Gastrocnemius medialis (tissue), 4 donors: ENCODE measurements around the gene SERPINB10. TPM values are rescaled to one million over a fixed set of nuclear protein-coding genes. Genes with fewer than 3 reads are reported as not detected.
A peak's percentile ranks its signal among the peaks of the same experiment; 100 is the strongest.

Experiments
- ATAC-seq, 2 donors: fragments of 150-250 bp; one replicate each; pipeline ENCODE4 v1.9.1; 2016
- DNase-seq, 2 donors: peaks; one replicate each; pipeline ENCODE4 v3.0.0-alpha.2; 2019
- H3K27ac ChIP-seq, 4 donors: fragments of 200-600 bp; sonication (generic); 1 replicate in 1 of 4; 2 replicates in 3 of 4; pipeline ENCODE4 v1.5.1; 2016 to 2018; ENCODE audit warnings: mild to moderate bottlenecking in 2 of 4, moderate library complexity in 1 of 4
- H3K27me3 ChIP-seq, 3 donors: fragments of 200-600 bp; sonication (generic) in 2 of 3; 1 replicate in 1 of 3; 2 replicates in 2 of 3; pipeline versions ENCODE4 v1.5.1 to v1.6.0; 2016 to 2019; ENCODE audit warnings: mild to moderate bottlenecking in 1 of 3, moderate library complexity in 1 of 3
- H3K36me3 ChIP-seq, 2 donors: fragments of 200-600 bp; sonication (generic) in 1 of 2; one replicate each; pipeline ENCODE4 v1.5.1; 2017 to 2018
- H3K4me1 ChIP-seq, 2 donors: fragments of 200-600 bp; sonication (generic) in 1 of 2; one replicate each; pipeline ENCODE4 v1.5.1; 2016 to 2017; ENCODE audit warnings: mild to moderate bottlenecking in 2 of 2
- H3K4me3 ChIP-seq, 4 donors: fragments of 200-600 bp; sonication (generic) in 3 of 4; 1 replicate in 1 of 4; 2 replicates in 3 of 4; pipeline ENCODE4 v1.5.1; 2016 to 2019; ENCODE audit warnings: mild to moderate bottlenecking in 2 of 4
- H3K9me3 ChIP-seq, 3 donors: fragments of 200-600 bp; sonication (generic) in 2 of 3; 1 replicate in 1 of 3; 2 replicates in 2 of 3; pipeline ENCODE4 v1.5.1; 2016 to 2019
- POLR2A ChIP-seq, 2 donors: fragments of 450-650 bp; IDR thresholded peaks; one replicate each; pipeline ENCODE4 v1.6.1; 2017; ENCODE audit warnings: antibody characterized with exemption in 2 of 2, mild to moderate bottlenecking in 2 of 2, moderate library complexity in 2 of 2
- in situ Hi-C, 4 donors: fragments of 200-750 bp; cut with MboI; loops; one replicate each; pipeline versions ENCODE4 v1.15.0 to v1.8.0; 2017; ENCODE audit warnings: low sequenced_read_pairs in 4 of 4
- intact Hi-C: fragments of 100-400 bp; cut with DNase I; formaldehyde crosslinking; loops from one replicate; pipeline ENCODE4 v1.15.1; 2023; ENCODE audit warnings: low total_unique reads
- total RNA-seq, 4 donors: library from RNA; depleted of rRNA; stranded (reverse); fragments of >200 nt; gene quantifications; one replicate each; pipeline versions ENCODE4 v1.1.0 to v1.2.3, GENCODE V29; 2016
- TF ChIP-seq, protein P1 (sequence below), 5 experiments: fragments of 450-650 bp in 3 of 5; fragments of 200-600 bp in 2 of 5; sonication (generic) in 2 of 5; IDR thresholded peaks in 4 of 5; conservative IDR thresholded peaks in 1 of 5; 1 replicate in 4 of 5; 2 replicates in 1 of 5; pipeline ENCODE4 v1.5.1; 2016 to 2019; ENCODE audit warnings: antibody characterized with exemption in 5 of 5, mild to moderate bottlenecking in 3 of 5, moderate library complexity in 3 of 5

SERPINB10 gene
- total RNA-seq, 4 donors from 2014 or later = not detected

DNA sequence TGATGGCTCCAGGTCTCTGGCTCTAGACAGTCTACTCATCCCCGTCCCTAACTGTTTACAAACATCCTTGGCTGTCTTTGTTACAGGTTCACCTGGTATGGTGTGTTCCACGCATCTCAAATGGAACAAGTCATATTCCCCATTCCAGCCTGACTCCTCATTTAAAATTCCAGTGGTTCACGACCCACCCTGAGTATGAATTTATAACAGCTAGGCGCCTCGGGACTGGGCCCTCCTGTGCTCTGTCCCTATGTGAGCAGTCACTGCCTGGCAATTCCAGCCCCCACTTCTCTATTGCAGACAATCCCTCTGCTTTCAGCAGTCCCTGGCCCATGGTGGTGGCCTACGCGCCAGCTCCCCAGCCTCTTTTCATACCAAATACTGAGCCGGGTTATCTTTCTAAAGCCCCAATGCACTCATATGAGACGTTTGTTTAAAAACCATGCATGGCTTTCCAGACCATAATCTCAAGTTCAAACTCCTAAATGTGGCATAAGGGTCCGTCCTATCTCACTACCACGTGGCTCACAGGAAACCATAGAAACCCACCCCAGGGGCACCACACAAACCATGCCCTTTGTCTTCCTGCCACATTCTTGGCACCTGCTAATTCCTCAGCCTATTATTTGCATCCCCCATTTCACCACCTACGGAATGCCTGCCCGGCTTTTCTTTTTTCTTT lies 63.7 kb downstream of the SERPINB10 start:
- H3K27ac ChIP-seq = peak overlapping the region; percentile 82 to 92 (median 87)
- H3K9me3 ChIP-seq = no peaks in the 10 kb centered on the region
- TF ChIP-seq, protein P1, sequence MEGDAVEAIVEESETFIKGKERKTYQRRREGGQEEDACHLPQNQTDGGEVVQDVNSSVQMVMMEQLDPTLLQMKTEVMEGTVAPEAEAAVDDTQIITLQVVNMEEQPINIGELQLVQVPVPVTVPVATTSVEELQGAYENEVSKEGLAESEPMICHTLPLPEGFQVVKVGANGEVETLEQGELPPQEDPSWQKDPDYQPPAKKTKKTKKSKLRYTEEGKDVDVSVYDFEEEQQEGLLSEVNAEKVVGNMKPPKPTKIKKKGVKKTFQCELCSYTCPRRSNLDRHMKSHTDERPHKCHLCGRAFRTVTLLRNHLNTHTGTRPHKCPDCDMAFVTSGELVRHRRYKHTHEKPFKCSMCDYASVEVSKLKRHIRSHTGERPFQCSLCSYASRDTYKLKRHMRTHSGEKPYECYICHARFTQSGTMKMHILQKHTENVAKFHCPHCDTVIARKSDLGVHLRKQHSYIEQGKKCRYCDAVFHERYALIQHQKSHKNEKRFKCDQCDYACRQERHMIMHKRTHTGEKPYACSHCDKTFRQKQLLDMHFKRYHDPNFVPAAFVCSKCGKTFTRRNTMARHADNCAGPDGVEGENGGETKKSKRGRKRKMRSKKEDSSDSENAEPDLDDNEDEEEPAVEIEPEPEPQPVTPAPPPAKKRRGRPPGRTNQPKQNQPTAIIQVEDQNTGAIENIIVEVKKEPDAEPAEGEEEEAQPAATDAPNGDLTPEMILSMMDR (IDR thresholded peaks at IDR 0.05 in 4 of 5, conservative IDR thresholded peaks at IDR 0.05 in 1 of 5) = no peak
- TF ChIP-seq POLR2A (IDR thresholded peaks at IDR 0.05) = no peak
- in situ Hi-C loops = no loop called here
- ATAC-seq (no peak), DNase-seq (no peak)
- intact Hi-C loops = loop anchor here (5.0 to 10.0 kb wide), 2 partner anchors 457 to 549 kb away; partner anchors contain the start of gene VPS4B
- no peaks in the 10 kb centered on the region for H3K36me3 ChIP-seq
- H3K4me3 ChIP-seq = peak overlapping the region in 3 of 4 donors; percentile 57 to 85 (median 75)
- H3K4me1 ChIP-seq = peaks cover 7 to 8% of the 10 kb centered on the region in 2 donors
- no peaks in the 10 kb centered on the region for H3K27me3 ChIP-seq

DNA sequence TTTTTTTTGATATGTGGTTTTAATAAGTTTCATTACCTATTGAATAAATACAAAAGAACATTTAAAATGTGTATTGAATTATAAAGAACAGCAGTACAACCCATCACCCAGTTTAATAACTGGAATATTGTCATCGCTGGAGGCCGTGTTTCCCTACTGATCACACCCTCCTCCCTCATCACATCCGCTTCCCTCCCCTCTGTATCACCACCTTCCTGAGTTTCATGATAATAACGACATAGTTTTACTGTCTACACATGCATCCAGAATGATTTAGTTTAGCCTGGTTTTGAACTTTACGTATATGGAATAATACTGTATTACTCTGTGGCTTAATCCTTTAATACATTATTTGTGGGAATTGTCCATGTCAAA lies 64.2 kb downstream of the SERPINB10 start:
- Histone ChIP-seq H3K36me3 (no peaks in the 10 kb centered on the region), H3K4me1 (peaks cover 7 to 8% of the 10 kb centered on the region in 2 donors), H3K27me3 (no peaks in the 10 kb centered on the region), H3K4me3 (no peak overlapping the region), H3K27ac (no peak overlapping the region), H3K9me3 (no peaks in the 10 kb centered on the region)
- TF ChIP-seq, protein P1 (IDR thresholded peaks at IDR 0.05 in 4 of 5, conservative IDR thresholded peaks at IDR 0.05 in 1 of 5) = no peak
- TF ChIP-seq POLR2A (IDR thresholded peaks at IDR 0.05) = no peak
- no peak for ATAC-seq
- intact Hi-C loops (loop anchor here (5.0 to 10.0 kb wide), 2 partner anchors 457 to 550 kb away; partner anchors contain the start of gene VPS4B), in situ Hi-C loops (no loop called here)
- no peak for DNase-seq

DNA sequence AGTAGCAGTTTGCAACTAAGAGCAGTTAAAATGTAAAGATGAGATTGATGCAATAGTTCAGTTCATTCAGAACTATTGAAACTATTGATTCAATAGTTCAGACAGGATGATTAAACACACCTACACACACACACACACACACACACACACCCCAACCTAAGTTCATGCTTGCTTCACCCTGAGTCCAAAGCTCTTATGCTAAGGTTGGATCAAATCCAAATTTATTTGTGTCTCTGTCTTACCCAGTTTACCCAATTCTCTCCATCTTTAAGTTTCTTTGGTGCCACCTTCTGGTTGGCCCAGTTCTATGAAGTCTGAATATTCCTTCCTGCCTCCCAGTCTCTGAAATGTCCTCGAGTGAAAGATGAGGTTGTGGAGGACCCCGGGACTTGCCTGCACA lies 67.2 kb downstream of the SERPINB10 start:
- H3K4me3 ChIP-seq = no peak overlapping the region

DNA sequence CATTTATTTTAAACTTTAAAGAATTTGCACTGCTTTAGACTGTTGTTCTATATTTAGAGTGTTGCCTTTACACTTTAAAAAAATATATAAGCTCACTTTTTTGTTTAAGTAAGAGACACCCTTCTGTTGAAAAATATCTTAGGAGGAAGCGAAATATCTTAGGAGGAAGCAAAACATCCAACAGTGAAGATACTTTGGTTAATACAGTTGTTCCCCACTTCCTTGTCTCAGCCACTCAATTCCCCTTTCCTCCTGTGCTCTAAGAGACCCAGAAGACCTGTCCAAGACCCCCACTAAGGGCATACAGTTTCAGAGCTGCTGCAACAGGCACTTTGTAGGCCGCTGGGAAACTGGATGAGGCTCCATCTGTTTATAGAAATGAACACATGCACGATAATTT lies 67.9 kb downstream of the SERPINB10 start:
- intact Hi-C loops = loop anchor here (10.0 kb wide), 1 partner anchor 461 kb away; no protein-coding TSS in a partner anchor
- Histone ChIP-seq H3K9me3 (no peaks in the 10 kb centered on the region), H3K4me1 (peaks cover 0 to 7% of the 10 kb centered on the region in 2 donors), H3K4me3 (no peak overlapping the region), H3K36me3 (no peaks in the 10 kb centered on the region), H3K27me3 (no peaks in the 10 kb centered on the region), H3K27ac (no peak overlapping the region)
- in situ Hi-C loops = loop anchor here (25.0 kb wide), 1 partner anchor 463 kb away; no protein-coding TSS in a partner anchor
- DNase-seq (no peak), ATAC-seq (no peak)
- no peak for TF ChIP-seq POLR2A (IDR thresholded peaks at IDR 0.05)
- TF ChIP-seq, protein P1 (IDR thresholded peaks at IDR 0.05 in 4 of 5, conservative IDR thresholded peaks at IDR 0.05 in 1 of 5) = no peak

More for the DNA sequence above, 67.2 kb downstream of the SERPINB10 start:
- intact Hi-C loops (loop anchor here (5.0 to 10.0 kb wide), 2 partner anchors 460 to 553 kb away; partner anchors contain the start of gene VPS4B), in situ Hi-C loops (loop anchor here (25.0 kb wide), 1 partner anchor 463 kb away; no protein-coding TSS in a partner anchor)
- DNase-seq (no peak), ATAC-seq (no peak)
- H3K9me3 ChIP-seq = no peaks in the 10 kb centered on the region
- TF ChIP-seq POLR2A (IDR thresholded peaks at IDR 0.05) = no peak
- TF ChIP-seq, protein P1 (IDR thresholded peaks at IDR 0.05 in 4 of 5, conservative IDR thresholded peaks at IDR 0.05 in 1 of 5) = no peak
- H3K27ac ChIP-seq = no peak overlapping the region
- no peaks in the 10 kb centered on the region for H3K36me3 ChIP-seq
- no peaks in the 10 kb centered on the region for H3K27me3 ChIP-seq
- H3K4me1 ChIP-seq = peaks cover 0 to 4% of the 10 kb centered on the region in 2 donors
